CD1c-positive myeloid dendritic cell (primary cell): ENCODE measurements around the gene MAP2K7.
"Not testable (repeated sequence)": the region's sequence is repeated elsewhere in the genome, so short reads cannot be mapped to it uniquely, and the experiment has no call there.

Experiments used
- DNase-seq: peaks from one replicate; pipeline ENCODE4 v3.0.0-alpha.2; 2016; ENCODE audit errors: extremely low spot score

MAP2K7 gene

GRCh38 chr19:7903244-7904073 is at the start of gene MAP2K7:
TSS of gene MAP2K7 (plus strand) at chr19:7903877. CDS start at chr19:7903945, 68 bp downstream.
- peak; percentile 100 for DNase-seq

- no peak for DNase-seq
Observed at GRCh38 chr19:7855426-7856108, 48.1 kb upstream of the MAP2K7 start.

DNA sequence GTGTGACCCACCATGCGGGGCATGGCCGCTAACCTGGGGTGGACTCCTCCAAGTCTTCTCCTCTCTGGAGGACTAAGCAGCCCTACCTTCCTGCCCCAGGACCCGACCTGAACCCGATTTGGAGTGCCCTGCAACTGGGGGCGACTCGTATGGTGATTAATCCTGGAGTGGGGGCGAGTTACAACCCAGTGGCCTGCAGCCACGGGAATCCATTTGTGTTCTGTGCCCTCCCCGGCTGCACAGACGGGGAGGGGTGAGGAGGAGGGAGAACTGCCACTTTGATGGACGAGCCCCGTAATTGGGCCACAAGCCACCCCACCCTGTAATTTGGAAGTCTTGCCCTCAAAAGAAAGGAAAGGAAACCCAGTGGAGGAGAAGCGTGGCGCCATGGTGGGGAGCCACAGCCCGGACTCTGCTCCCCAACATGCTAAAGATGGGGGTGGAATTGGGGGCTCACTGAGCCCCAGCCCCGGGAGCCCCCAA is 47.5 kb upstream of the MAP2K7 start:
- no peak for DNase-seq

DNA sequence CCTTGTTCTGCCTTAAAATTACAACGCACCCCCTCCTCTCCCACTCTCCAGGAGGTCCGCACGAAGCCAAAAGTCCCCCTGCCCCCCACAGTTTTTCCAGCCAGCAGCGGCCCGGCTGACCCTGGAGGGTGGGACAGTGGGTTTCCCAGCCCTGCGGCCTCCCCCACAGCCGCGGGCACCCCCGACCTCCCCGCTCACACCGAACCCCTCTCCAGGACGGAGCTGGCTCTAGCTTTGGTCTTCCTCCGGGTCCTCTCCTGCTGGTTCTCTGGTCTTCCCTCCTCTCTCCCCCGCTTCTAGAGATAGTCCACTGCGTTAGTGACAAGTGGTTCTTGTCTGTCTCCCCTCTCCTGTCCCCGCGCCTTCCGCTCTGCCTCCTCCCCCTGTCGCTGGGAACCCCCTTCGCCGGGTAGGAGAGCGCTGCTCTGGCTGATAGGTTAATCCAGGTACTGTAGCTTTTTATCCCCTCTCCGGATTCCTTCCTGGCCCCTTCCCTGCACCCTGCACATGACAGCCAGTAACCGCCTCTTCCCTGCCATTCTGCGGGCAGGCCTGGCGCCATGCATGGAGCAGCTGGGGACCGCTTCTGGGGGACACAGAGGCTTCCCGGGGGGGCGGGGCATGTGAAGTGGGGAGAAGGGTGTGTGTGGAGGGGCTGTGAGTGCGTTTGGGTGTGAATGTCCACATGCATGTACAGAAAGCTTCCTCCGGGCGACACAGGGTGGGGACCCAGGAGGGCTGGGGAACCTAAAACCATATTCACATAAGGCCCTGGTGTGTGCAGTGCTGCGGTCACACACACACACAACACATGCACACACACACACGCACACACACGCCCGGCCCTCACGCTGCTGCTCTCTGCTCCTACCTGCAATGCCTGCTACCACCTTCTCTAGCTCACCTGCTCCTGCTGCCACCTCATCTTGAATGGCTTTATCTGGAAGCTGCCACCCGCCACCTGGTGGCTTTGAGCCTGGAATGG is 46.7 kb upstream of the MAP2K7 start:
- DNase-seq: no peak

- no peak for DNase-seq
Observed at GRCh38 chr19:7857727-7858108, 46.0 kb upstream of the MAP2K7 start.

GRCh38 chr19:7858109-7858770 is 45.4 kb upstream of the MAP2K7 start:
- DNase-seq: no peak

- not testable (repeated sequence) for DNase-seq
Observed at GRCh38 chr19:7859087-7859486, 44.6 kb upstream of the MAP2K7 start.

GRCh38 chr19:7859831-7860713 is 43.6 kb upstream of the MAP2K7 start:
- no peak for DNase-seq

DNA sequence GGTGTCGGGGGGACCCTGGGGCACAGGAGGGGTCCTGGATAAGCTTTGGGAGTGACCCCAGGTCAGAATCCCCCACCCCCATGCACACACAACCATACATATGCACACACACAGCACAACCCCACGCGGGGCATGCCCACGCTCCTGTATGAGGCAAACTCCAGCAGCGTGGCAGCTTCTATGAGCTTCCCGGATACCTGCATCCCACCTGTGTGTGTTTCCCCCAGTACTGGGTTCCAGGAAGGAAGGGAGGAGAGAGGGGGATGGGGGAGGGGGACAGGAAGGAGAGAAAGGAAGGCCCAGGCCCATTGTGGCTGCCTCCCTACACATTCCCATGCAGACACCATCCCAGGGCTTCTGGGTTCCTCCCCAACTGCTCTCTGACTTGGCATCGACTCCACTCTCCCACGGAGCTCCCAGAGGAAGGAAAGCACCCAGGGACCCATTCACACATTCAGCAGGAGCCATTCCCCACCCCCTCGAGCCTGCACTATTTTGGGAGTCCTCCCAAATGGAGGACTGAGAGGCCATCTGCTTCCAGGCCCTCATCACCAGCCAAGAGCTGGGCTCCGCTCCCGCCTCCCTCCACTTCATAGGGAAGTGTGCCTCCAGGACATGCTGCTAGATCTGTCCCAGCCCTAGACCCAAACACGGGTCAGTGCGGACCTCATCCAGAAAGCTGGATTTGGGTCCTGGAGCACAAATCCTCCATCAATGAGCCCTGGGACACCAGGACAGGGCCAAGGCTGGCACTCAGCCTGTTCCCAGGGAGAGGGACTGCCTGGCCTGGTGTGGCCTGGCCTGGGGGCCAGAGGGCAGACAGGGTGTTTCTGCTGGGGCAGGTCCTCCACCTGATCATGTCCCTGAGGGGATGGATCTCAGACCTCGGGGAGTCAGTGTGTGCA is 42.7 kb upstream of the MAP2K7 start:
- DNase-seq: no peak

- peak; percentile 13 for DNase-seq
Observed at GRCh38 chr19:7861619-7862412, 41.9 kb upstream of the MAP2K7 start.

- DNase-seq: peak; percentile 51
Observed at GRCh38 chr19:7862413-7862951, 41.2 kb upstream of the MAP2K7 start.

DNA sequence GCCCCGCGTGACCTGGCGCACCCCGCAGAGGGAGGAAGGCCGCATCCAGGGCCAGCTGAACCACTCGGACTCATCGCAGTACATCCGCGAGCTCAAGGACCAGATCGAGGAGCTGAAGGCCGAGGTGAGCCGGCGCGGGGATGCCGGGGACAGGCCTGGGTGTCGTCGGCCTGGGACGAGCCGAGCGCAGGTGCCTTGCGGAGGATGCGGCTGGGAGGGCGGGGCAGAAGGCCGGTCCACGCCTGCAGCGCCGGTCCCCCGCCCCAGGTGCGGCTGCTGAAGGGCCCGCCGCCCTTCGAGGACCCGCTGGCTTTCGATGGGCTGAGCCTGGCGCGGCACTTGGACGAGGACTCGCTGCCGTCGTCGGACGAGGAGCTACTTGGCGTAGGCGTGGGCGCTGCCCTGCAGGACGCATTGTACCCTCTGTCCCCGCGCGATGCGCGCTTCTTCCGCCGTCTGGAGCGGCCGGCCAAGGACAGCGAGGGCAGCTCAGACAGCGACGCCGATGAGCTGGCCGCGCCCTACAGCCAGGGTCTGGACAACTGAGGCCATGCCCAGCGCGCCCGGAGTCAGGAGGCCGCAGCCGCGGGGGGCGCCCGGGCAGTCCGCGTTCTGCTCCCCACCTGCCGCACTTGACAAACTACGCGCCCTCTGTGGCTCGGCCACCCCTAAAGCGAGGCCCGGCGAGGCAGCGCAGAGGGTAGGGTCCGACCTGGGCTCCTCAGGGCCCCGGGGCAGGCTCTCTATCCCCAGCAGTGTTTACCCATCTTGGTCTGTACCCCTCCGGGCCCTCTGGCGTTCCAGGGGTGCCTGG is 40.3 kb upstream of the MAP2K7 start:
- no peak for DNase-seq

DNA sequence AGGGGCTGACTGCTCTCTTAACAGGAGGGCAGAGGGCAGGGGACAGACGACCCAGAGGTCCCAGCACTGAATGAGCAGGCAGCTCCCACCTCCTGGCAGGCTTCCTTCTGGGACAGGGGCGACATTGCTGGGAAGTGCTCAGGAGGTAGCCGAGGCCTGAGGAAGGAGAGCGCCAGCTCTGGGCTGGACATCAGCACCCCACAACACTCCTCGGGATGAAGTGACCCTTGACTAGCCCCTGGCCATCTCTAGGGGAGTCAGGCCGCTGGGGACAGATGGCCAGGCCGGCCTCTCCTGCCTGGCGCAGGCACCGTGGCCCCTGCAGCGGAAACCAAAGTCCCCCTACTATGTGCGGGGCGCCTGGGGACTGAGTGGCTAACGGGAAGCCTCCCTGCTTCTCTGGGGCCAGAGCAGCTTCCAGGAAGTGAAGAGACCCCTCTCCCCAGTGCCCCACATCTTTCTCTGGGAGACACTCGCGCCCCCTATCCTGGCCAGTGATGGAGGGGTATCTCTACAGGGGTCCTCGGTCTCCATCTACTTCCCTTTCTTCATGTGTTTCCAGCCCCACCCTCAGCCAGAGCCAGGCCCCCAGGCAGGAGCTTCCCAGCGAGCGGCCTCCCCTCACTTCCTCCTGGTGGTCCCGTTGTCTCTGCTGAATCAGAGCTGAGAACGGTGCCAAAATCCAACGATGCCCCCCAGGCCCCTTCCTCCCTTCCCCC is 39.5 kb upstream of the MAP2K7 start:
- no peak for DNase-seq

DNA sequence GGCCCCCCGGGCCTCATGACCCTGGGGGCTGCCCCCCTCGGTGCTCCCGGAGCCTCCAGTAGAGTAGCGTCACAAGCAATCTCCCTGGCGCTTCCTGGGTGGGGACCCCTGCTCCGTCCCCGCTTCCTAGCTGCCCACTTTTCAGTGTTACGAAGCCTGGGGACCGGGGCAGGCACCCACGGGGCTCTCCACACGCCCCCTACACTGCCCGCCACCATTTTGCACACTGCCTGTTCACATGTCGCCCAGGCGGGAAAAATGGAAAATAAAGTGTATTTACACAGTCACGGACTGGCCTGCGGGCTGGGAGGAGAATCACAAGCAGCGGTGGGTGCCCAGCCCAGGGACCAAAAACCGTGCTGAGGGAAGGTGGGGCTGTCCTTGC is 39.0 kb upstream of the MAP2K7 start:
- DNase-seq: no peak

GRCh38 chr19:7865262-7865911 is 38.3 kb upstream of the MAP2K7 start:
- no peak for DNase-seq
